NAMALWA (cell line): ENCODE data around the gene SCYGR1.
"Not testable (repeated sequence)": the region's sequence is repeated elsewhere in the genome, so short reads cannot be mapped to it uniquely, and the experiment has no call there.

Experiments used
- DNase-seq: peaks from one replicate; pipeline ENCODE4 v3.0.0-alpha.2; 2015; ENCODE audit warnings: low spot score

The SCYGR1 gene

DNA sequence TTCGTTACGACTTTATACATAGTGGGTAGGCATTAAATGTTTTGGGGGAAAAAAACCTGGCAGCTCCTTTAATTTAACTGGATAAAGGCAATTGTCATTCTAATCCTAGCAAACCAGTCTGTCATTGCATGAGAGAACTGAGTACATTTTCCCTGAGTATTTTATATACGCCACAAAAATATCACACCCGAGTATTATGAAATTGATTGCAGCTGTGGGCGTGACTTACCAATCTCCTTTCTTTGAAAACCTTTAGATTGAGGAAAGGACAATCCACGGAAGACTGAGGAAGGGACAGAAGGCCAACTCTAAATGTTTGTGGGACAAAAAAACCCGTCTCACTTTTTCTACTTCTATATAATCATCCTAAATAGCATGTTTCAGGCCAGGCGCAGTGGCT lies 17.7 kb downstream of the SCYGR1 start:
- no peak for DNase-seq

DNA sequence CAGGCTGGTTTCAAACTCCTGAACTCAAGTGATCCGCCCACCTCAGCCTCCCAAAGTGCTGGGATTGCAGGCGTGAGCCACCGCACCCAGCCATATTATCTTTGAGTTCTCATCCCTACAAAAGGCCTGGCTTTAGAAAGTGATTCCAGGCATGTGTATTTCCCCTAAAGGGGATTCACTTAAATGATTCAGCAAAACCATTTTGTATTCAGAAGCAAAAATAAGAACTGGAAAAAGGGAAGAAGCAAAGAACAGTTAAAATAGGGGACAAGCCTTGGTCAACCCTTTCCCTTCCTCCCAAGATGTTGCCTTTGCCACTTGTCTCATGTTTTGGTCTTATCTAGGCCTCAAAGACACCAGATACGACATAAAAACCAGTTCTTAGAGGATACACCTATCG lies 19.2 kb downstream of the SCYGR1 start:
- DNase-seq, result no peak

- no peak for DNase-seq
Measured at GRCh38 chr2:227367427-227367795, 20.3 kb downstream of the SCYGR1 start.

- DNase-seq, result no peak
Measured at GRCh38 chr2:227366769-227367426, 20.9 kb downstream of the SCYGR1 start.

DNA sequence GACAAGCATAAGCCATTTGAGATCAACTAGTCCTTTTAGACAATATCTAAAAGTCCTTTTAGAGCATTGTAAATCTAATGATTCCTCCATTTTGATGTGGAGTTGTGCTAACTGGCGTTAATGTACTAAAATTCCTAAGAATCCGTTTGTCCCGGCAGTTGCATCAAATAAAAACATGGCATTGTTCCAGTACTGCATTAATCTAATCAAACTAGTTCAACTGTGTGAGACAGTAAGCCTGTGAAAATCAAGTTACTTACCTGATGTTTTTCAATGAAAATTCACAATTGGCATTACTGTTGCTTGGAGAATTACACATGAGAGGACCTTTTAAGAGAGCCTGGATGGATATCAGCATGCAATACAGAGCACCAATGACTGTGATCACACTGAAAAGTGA lies 21.9 kb downstream of the SCYGR1 start:
- DNase-seq, result no peak

- not testable (repeated sequence) for DNase-seq
Measured at GRCh38 chr2:227364585-227365263, 23.0 kb downstream of the SCYGR1 start.

DNA sequence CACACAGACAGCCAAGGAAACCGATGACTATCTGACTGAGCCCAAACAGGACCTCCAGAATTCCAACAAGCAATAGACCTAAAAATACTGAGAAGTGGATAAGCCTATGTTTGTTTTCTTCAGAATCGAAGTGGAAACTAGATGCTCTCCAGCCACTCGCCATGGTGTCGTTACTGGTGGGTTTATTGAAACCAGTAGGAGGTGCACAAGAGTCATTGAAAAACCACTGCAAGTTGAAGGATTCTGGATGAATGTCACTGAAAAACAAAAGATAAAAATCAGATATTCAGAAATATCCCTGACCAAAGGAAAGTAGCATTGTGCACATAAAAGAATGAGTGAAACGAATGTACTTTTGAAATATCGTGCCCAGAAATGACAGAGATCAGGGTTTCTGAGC lies 24.0 kb downstream of the SCYGR1 start:
- peak; percentile 14 for DNase-seq

DNA sequence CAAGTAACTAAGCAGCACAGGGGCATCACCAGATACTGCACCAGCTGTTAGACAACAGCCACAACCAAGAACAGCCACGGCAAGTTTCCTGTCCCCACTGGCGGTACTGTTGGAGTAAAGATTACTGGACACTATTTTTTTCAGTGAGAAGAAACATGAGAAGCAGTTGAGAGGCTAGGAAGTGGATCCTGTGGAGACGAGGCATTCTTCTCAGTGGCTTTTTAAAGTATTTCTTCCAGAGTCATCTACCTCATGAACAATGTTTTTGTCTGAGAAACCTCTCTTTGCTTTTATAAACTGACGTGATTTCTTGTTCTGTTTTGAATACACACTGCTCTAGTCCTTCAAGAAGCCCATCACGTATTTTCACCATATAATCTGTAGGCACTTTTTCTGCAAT lies 27.4 kb downstream of the SCYGR1 start:
- no peak for DNase-seq

GRCh38 chr2:227351639-227352038 lies 36.1 kb downstream of the SCYGR1 start:
- DNase-seq, result no peak

- no peak for DNase-seq
Measured at GRCh38 chr2:227349989-227350612, 37.6 kb downstream of the SCYGR1 start.

DNA sequence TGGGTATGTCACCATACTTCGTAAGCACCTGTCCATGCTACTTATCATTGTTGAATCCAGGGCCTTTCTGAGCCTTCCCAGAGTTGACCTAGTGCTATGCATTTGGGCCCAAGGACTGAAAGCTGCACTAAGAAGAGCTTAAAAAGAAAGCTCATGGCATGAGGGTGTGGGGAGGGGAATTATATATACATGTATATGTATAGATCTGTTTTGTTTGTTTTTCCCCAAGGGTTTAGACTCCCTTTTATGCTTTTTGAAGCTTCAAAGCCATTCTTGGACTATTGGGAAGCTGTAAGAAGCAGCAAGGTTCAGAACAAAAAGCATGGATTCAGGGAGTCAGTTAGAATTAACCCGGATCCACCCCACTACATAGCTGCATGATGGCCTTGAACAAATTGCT lies 39.4 kb downstream of the SCYGR1 start:
- DNase-seq, result no peak

DNA sequence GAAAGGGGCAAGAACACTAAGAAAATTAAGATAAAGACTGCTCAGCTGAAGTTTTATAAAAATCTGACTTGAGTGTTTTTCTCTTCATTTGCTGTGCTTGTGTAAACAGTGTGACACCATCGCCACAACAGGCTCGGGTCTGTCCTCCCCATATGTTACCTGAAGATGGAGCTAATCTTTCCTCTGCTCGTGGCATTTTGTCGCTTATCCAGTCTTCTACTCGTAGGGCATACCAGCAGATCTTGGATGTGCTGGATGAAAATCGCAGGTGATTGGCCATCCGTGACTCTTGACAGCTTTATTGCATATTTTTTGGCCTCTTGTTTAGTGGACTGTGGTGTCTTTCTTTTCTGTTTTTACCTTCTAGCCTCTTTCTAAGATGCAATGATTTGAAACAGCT lies 40.6 kb downstream of the SCYGR1 start:
- no peak for DNase-seq

GRCh38 chr2:227344231-227344630 lies 43.5 kb downstream of the SCYGR1 start:
- no peak for DNase-seq

DNA sequence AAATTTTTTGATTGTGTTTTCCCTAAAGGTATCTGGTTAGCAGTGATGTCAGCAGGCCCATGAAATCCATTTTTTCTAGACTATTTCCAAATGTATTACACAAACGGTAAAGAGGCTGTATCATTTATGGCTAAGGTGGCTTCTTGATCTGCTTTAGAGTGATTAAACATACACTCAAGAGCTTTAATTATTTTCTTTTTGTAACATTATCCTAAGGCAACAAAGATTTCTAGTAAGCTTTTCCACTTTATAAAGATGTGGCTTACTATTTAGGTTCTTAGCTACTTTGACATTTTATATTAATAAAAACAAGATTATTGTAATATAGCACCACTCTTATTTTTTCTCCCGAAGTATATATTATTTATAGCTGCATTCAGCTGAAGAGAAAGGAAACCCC lies 46.2 kb downstream of the SCYGR1 start:
- no peak for DNase-seq

DNA sequence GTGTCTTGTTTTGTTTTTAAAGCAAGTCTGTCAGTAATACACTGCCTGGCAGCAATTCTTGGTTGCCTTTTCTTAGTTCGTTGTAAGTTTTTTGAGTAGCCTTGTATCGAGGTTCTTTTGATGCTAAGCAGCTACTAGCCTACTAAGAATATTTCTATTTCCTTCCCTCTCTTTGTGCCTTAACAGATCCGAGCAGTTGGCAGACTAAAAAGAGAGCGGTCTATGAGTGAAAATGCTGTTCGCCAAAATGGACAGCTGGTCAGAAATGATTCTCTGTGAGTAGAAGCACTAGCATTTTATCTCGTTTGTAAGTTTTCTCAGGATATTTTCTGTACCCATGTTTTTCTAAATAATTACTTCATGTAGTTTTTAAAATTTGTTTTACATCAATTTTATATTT lies 47.6 kb downstream of the SCYGR1 start:
- DNase-seq, result no peak

DNA sequence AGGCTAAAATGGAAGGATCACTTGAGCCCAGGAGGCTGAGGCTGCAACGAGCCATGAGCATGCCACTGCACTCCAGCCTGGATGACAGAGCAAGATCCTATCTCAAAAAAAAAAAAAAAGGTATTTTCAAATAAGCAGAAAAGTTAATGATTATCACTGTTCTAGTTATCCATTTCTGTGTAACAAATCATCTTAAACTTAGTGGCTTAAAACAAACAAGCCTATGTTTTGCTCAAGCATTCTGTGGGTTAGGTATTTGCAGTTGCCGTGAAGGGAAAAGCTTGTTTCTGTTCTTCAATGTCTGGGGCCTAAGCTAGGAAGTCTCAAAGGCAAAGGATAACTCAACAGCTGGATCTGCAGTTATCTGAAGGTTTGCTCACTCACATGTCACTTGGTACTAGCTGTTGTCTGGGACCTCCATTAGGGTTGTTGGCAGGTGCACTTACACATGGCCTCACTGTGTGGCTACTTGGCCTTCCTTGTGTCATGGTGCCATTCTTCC lies 48.6 kb downstream of the SCYGR1 start:
- no peak for DNase-seq
